GM12891 (cell line): ENCODE results near the gene GP1BB.

Source experiments
- PAX5 ChIP-seq: IDR thresholded peaks from 2 replicates; pipeline ENCODE4 v1.6.1; 2011; ENCODE audit warnings: low read length, moderate library complexity, mild to moderate bottlenecking; ENCODE audit not compliant: insufficient read depth, severe bottlenecking
- POLR2A ChIP-seq: IDR thresholded peaks from 2 replicates; pipeline ENCODE4 v1.6.1; 2011; ENCODE audit warnings: low read depth, low read length, control low read depth
- POLR2AphosphoS5 ChIP-seq: IDR thresholded peaks from 2 replicates; pipeline ENCODE4 v1.6.1; 2011; ENCODE audit warnings: low read depth, low read length, control low read depth
- POU2F2 ChIP-seq: IDR thresholded peaks from 2 replicates; pipeline ENCODE4 v1.6.1; 2011; ENCODE audit warnings: low read depth, mild to moderate bottlenecking, control low read depth, low read length, moderate library complexity
- SPI1 ChIP-seq: IDR thresholded peaks from 2 replicates; pipeline ENCODE4 v1.6.1; 2011; ENCODE audit warnings: low read depth, low read length, control low read depth
- TAF1 ChIP-seq: IDR thresholded peaks from 2 replicates; pipeline ENCODE4 v1.6.1; 2011; ENCODE audit warnings: low read depth, low read length, control low read depth

- TF ChIP-seq POLR2AphosphoS5 (no peak), POLR2A (no peak), TAF1 (no peak), SPI1 (no peak), PAX5 (no peak), POU2F2 (no peak)
Measured at GRCh38 chr22:19753996-19754700, 30.8 kb downstream of the GP1BB start.
